Activated naive CD4-positive, alpha-beta T cell treated with anti-CD3 and anti-CD28 coated beads, Interleukin-2, amount 50 U/mL, for 24 hours (primary cell): Measurements from ENCODE around the gene TGFB1I1.
A peak's percentile ranks its signal among the peaks of the same experiment; 100 is the strongest.
"Not testable (repeated sequence)": the region's sequence is repeated elsewhere in the genome, so short reads cannot be mapped to it uniquely, and the experiment has no call there.

Source experiments
- H3K27ac Mint-ChIP-seq: one replicate; pipeline ENCODE4 v1.8.0; 2021; ENCODE audit warnings: mild to moderate bottlenecking, mixed read lengths
- H3K27me3 Mint-ChIP-seq: one replicate; pipeline ENCODE4 v1.8.0; 2021; ENCODE audit warnings: mixed read lengths
- H3K36me3 Mint-ChIP-seq: one replicate; pipeline ENCODE4 v1.8.0; 2021; ENCODE audit warnings: mixed read lengths
- H3K4me1 Mint-ChIP-seq: one replicate; pipeline ENCODE4 v1.8.0; 2021; ENCODE audit warnings: mixed read lengths
- H3K4me3 Mint-ChIP-seq: one replicate; pipeline ENCODE4 v1.8.0; 2021; ENCODE audit warnings: mild to moderate bottlenecking, mixed read lengths
- H3K9me3 Mint-ChIP-seq: one replicate; pipeline ENCODE4 v1.8.0; 2021; ENCODE audit warnings: mixed read lengths

Gene TGFB1I1

GRCh38 chr16:31487720-31488467 is 15.9 kb downstream of the TGFB1I1 start:
- Mint-ChIP-seq H3K9me3 (no peaks in the 10 kb centered on the region), H3K36me3 (no peaks in the 10 kb centered on the region), H3K27me3 (no peaks in the 10 kb centered on the region), H3K27ac (no peak overlapping the region), H3K4me3 (peak overlapping the region; percentile 90), H3K4me1 (peaks cover 13% of the 10 kb centered on the region)

- Mint-ChIP-seq H3K27ac (no peak overlapping the region), H3K36me3 (no peaks in the 10 kb centered on the region), H3K4me1 (peaks cover 13% of the 10 kb centered on the region), H3K27me3 (no peaks in the 10 kb centered on the region), H3K4me3 (peak overlapping the region; percentile 30), H3K9me3 (no peaks in the 10 kb centered on the region)
Observed at GRCh38 chr16:31488468-31489297, 16.7 kb downstream of the TGFB1I1 start.

- Mint-ChIP-seq H3K4me3 (no peak overlapping the region), H3K36me3 (no peaks in the 10 kb centered on the region), H3K9me3 (no peaks in the 10 kb centered on the region), H3K27ac (no peak overlapping the region), H3K4me1 (peaks cover 13% of the 10 kb centered on the region), H3K27me3 (no peaks in the 10 kb centered on the region)
Observed at GRCh38 chr16:31489298-31489564, 17.3 kb downstream of the TGFB1I1 start.

- H3K4me3 Mint-ChIP-seq = peak overlapping the region; percentile 57
- peaks cover 13% of the 10 kb centered on the region for H3K4me1 Mint-ChIP-seq
- H3K27ac Mint-ChIP-seq = no peak overlapping the region
- no peaks in the 10 kb centered on the region for H3K27me3 Mint-ChIP-seq
- H3K36me3 Mint-ChIP-seq = no peaks in the 10 kb centered on the region
- no peaks in the 10 kb centered on the region for H3K9me3 Mint-ChIP-seq
Observed at GRCh38 chr16:31489616-31490584, 17.9 kb downstream of the TGFB1I1 start.

GRCh38 chr16:31491778-31492418 is 19.9 kb downstream of the TGFB1I1 start:
- Mint-ChIP-seq H3K4me1 (peaks cover 4% of the 10 kb centered on the region), H3K4me3 (no peak overlapping the region), H3K27me3 (no peaks in the 10 kb centered on the region), H3K27ac (peak overlapping the region; percentile 23), H3K9me3 (no peaks in the 10 kb centered on the region), H3K36me3 (no peaks in the 10 kb centered on the region)

GRCh38 chr16:31493506-31494125 is 21.7 kb downstream of the TGFB1I1 start:
- Mint-ChIP-seq H3K9me3 (no peaks in the 10 kb centered on the region), H3K27me3 (no peaks in the 10 kb centered on the region), H3K4me3 (no peak overlapping the region), H3K36me3 (peaks cover 5% of the 10 kb centered on the region), H3K4me1 (no peaks in the 10 kb centered on the region), H3K27ac (no peak overlapping the region)

- Mint-ChIP-seq H3K4me3 (no peak overlapping the region), H3K27ac (no peak overlapping the region), H3K4me1 (peaks cover 6% of the 10 kb centered on the region), H3K36me3 (peaks cover 7% of the 10 kb centered on the region), H3K27me3 (no peaks in the 10 kb centered on the region), H3K9me3 (no peaks in the 10 kb centered on the region)
Observed at GRCh38 chr16:31496670-31497069, 24.7 kb downstream of the TGFB1I1 start.

GRCh38 chr16:31498493-31498892 is 26.5 kb downstream of the TGFB1I1 start:
- Mint-ChIP-seq H3K27ac (no peak overlapping the region), H3K9me3 (no peaks in the 10 kb centered on the region), H3K36me3 (peaks cover 7% of the 10 kb centered on the region), H3K4me1 (peaks cover 12% of the 10 kb centered on the region), H3K27me3 (no peaks in the 10 kb centered on the region), H3K4me3 (no peak overlapping the region)

GRCh38 chr16:31499928-31500327 is 28.0 kb downstream of the TGFB1I1 start:
- Mint-ChIP-seq H3K27me3 (no peaks in the 10 kb centered on the region), H3K27ac (no peak overlapping the region), H3K4me3 (no peak overlapping the region), H3K4me1 (peaks cover 18% of the 10 kb centered on the region), H3K9me3 (no peaks in the 10 kb centered on the region), H3K36me3 (peaks cover 7% of the 10 kb centered on the region)

- no peaks in the 10 kb centered on the region for H3K27me3 Mint-ChIP-seq
- peaks cover 32% of the 10 kb centered on the region for H3K4me1 Mint-ChIP-seq
- no peak overlapping the region for H3K27ac Mint-ChIP-seq
- H3K4me3 Mint-ChIP-seq = no peak overlapping the region
- no peaks in the 10 kb centered on the region for H3K9me3 Mint-ChIP-seq
- peaks cover 7% of the 10 kb centered on the region for H3K36me3 Mint-ChIP-seq
Observed at GRCh38 chr16:31501226-31501965, 29.4 kb downstream of the TGFB1I1 start.

GRCh38 chr16:31501966-31502348 is 30.0 kb downstream of the TGFB1I1 start:
- H3K27ac Mint-ChIP-seq = no peak overlapping the region

GRCh38 chr16:31502981-31503380 is 31.0 kb downstream of the TGFB1I1 start:
- Mint-ChIP-seq H3K27me3 (no peaks in the 10 kb centered on the region), H3K36me3 (peaks cover 4% of the 10 kb centered on the region), H3K4me1 (peaks cover 42% of the 10 kb centered on the region), H3K27ac (no peak overlapping the region), H3K9me3 (no peaks in the 10 kb centered on the region), H3K4me3 (no peak overlapping the region)

More at GRCh38 chr16:31501966-31502348, 30.0 kb downstream of the TGFB1I1 start:
- Mint-ChIP-seq H3K9me3 (no peaks in the 10 kb centered on the region), H3K4me1 (peaks cover 35% of the 10 kb centered on the region), H3K36me3 (peaks cover 7% of the 10 kb centered on the region), H3K4me3 (no peak overlapping the region), H3K27me3 (no peaks in the 10 kb centered on the region)

GRCh38 chr16:31503555-31503954 is 31.6 kb downstream of the TGFB1I1 start:
- H3K4me1 Mint-ChIP-seq = peaks cover 45% of the 10 kb centered on the region
- H3K9me3 Mint-ChIP-seq, H3K4me3 Mint-ChIP-seq, H3K27me3 Mint-ChIP-seq, H3K36me3 Mint-ChIP-seq, H3K27ac Mint-ChIP-seq: not testable (repeated sequence)

- peak overlapping the region; percentile 35 for H3K27ac Mint-ChIP-seq
Observed at GRCh38 chr16:31504159-31504558, 32.2 kb downstream of the TGFB1I1 start.

More at GRCh38 chr16:31504159-31504558, 32.2 kb downstream of the TGFB1I1 start:
- Mint-ChIP-seq H3K36me3 (peaks cover 4% of the 10 kb centered on the region), H3K4me1 (peaks cover 51% of the 10 kb centered on the region), H3K9me3 (no peaks in the 10 kb centered on the region), H3K4me3 (no peak overlapping the region), H3K27me3 (no peaks in the 10 kb centered on the region)
